ENCODE measurements around the gene NCK2. TPM values are rescaled to one million over a fixed set of nuclear protein-coding genes. Genes with fewer than 3 reads are reported as not detected.

The NCK2 gene
- total RNA-seq, 2 donors from 2014 or later, result 36.6 to 42.8 TPM

DNA sequence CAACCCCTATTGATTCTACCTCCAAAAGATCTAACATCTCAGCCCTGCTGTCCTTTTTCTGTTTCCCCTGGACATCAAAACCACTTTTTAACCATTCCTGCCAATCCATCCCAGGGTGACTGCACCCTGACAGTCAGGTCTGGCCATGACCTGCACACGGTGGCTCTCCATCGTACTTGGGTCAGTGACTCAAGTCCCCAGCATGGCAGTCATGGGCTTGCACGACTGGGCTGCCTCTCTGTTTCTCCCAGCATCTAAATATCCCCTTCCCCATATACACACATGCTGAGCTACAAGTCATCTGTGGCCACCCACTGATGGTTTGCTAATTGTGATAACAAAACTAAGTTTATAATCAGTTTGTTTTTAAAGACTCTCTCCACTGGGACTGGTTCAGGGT, 6.6 kb downstream of the NCK2 start:
- no peak overlapping the region for H3K4me3 ChIP-seq
- H3K27ac ChIP-seq, result no peak overlapping the region
- peaks cover 78% of the 10 kb centered on the region for H3K4me1 ChIP-seq
- H3K9me3 ChIP-seq, result no peaks in the 10 kb centered on the region
- intact Hi-C loops (cut with DNase I), result no loop called here
- H3K36me3 ChIP-seq (replicated peaks in 1 of 2; ENCODE audit: insufficient read depth in 1 of 2, low read depth in 2 of 2), result no peaks in the 10 kb centered on the region
- H3K27me3 ChIP-seq, result no peaks in the 10 kb centered on the region
- TF ChIP-seq, protein P1, sequence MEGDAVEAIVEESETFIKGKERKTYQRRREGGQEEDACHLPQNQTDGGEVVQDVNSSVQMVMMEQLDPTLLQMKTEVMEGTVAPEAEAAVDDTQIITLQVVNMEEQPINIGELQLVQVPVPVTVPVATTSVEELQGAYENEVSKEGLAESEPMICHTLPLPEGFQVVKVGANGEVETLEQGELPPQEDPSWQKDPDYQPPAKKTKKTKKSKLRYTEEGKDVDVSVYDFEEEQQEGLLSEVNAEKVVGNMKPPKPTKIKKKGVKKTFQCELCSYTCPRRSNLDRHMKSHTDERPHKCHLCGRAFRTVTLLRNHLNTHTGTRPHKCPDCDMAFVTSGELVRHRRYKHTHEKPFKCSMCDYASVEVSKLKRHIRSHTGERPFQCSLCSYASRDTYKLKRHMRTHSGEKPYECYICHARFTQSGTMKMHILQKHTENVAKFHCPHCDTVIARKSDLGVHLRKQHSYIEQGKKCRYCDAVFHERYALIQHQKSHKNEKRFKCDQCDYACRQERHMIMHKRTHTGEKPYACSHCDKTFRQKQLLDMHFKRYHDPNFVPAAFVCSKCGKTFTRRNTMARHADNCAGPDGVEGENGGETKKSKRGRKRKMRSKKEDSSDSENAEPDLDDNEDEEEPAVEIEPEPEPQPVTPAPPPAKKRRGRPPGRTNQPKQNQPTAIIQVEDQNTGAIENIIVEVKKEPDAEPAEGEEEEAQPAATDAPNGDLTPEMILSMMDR (IDR thresholded peaks at IDR 0.05), result no peak
- no peak for TF ChIP-seq POLR2A (IDR thresholded peaks at IDR 0.05)
- ATAC-seq, result no peak
- WGBS, 2 donors, result 69 to 92% methylated on average over 3 of the region's 3 CpGs
- no peak for DNase-seq

DNA sequence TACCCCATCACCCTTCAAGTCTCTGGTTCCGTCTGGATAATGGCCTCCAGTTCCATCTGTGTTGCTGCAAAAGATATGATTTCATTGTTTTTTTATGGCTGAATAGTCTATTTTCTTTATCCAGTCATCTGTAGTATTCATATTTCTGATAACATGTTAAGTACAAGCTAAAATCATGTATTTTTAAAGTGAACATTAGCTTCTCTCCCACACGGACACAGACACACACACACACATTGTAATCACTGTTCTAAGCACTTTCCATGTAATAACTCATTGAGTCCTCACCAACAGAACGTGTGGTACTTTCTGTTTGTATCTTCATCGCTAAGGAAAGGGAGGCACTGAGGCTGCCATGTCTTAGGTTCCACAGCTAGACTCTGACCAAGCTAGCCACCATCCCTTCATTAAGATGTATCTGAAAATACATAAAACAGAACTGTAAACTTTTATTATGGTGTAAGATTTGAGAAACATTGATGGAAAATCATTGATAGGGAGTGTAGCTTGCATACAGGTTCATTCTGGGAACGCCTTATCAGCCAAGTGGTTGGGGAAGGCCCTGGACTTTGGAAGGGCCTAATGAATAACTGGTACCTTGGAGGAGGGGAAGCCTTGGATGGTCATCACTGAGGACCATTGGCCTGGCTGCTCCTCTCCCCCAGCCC, 8.1 kb downstream of the NCK2 start:
- WGBS, 2 donors, result 78 to 82% methylated on average over 5 of the region's 5 CpGs
- H3K36me3 ChIP-seq (replicated peaks in 1 of 2; ENCODE audit: insufficient read depth in 1 of 2, low read depth in 2 of 2), result no peaks in the 10 kb centered on the region
- DNase-seq (no peak), ATAC-seq (no peak)
- TF ChIP-seq POLR2A (IDR thresholded peaks at IDR 0.05), result no peak
- TF ChIP-seq, protein P1 (IDR thresholded peaks at IDR 0.05), result no peak
- no peak overlapping the region for H3K4me3 ChIP-seq
- H3K27ac ChIP-seq, result no peak overlapping the region
- no peaks in the 10 kb centered on the region for H3K9me3 ChIP-seq
- intact Hi-C loops (cut with DNase I), result no loop called here
- H3K27me3 ChIP-seq, result no peaks in the 10 kb centered on the region
- peaks cover 74% of the 10 kb centered on the region for H3K4me1 ChIP-seq

DNA sequence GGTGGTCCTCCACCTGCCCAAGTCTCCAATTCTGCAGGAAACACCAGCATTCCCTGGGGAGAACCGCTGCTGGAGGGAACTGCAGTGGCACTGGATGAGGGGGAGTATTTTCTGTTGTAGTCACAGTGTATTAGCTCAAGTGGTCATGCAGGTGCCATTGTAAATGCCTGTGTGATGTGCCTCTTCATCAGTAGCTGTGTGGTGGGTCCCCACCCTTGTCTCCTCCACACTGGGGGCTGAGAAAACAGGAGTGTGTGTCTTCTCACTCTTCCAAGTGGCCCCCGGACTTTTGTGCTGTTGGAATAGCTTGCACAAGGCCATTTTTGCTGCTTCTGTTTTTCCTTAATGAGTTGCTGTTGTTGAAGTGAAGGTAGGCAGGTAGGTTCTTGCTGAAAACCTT, 8.7 kb downstream of the NCK2 start:
- WGBS, 2 donors, result 68 to 88% methylated on average over 2 of the region's 2 CpGs
- intact Hi-C loops (cut with DNase I), result no loop called here
- no peak for TF ChIP-seq POLR2A (IDR thresholded peaks at IDR 0.05)
- TF ChIP-seq, protein P1 (IDR thresholded peaks at IDR 0.05), result no peak
- Histone ChIP-seq H3K27me3 (no peaks in the 10 kb centered on the region), H3K9me3 (no peaks in the 10 kb centered on the region), H3K4me1 (peaks cover 73% of the 10 kb centered on the region), H3K4me3 (no peak overlapping the region), H3K27ac (no peak overlapping the region), H3K36me3 (replicated peaks in 1 of 2; ENCODE audit: insufficient read depth in 1 of 2, low read depth in 2 of 2) (no peaks in the 10 kb centered on the region)
- no peak for DNase-seq
- no peak for ATAC-seq

DNA sequence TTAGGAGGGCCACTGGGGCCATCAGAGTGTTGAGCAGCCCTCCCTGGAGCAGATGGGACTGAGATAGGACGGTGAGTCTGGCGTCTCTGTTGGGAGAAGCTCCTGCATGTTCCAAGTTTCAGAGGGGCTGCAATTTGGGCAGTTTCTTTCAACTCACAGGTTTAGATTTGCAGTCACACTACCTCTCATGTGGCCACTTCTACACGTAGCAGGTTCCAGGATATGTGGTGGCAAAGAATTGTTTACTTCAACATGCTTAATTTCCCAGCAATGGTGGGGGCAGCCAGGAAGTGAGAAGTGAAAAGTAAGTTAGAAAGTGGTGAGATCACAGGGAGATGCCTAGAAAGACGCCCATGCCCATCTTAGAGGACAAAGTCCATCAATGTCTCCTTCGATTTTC, 9.3 kb downstream of the NCK2 start:
- no peak for ATAC-seq
- no peak overlapping the region for H3K4me3 ChIP-seq
- intact Hi-C loops (cut with DNase I), result no loop called here
- DNase-seq, result no peak
- WGBS, 2 donors, result 55 to 62% methylated on average over 5 of the region's 5 CpGs
- no peaks in the 10 kb centered on the region for H3K36me3 ChIP-seq (replicated peaks in 1 of 2; ENCODE audit: insufficient read depth in 1 of 2, low read depth in 2 of 2)
- H3K27me3 ChIP-seq, result no peaks in the 10 kb centered on the region
- peaks cover 67% of the 10 kb centered on the region for H3K4me1 ChIP-seq
- no peaks in the 10 kb centered on the region for H3K9me3 ChIP-seq
- H3K27ac ChIP-seq, result peak overlapping the region in 1 of 4 donors; percentile 42
- TF ChIP-seq, protein P1 (IDR thresholded peaks at IDR 0.05), result no peak
- no peak for TF ChIP-seq POLR2A (IDR thresholded peaks at IDR 0.05)

DNA sequence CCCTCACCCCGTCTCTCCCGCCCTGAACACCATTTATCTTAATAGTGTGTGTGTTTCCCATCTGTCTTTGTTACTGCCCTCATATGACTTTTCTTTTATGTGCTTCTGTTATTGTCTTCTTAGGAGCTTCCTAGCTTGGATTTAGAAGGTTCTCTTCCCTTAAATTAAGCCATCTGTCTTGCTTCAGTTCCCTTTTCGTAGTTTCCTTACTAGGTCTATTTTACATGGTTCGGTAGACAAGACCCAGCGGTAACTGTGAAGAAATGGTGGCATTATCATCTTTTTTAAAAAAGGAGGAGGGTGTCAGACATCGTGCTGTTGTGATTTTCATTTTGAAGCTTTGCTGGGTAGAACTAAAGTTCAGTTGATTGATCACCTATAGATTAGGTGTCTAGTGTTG, 10.3 kb downstream of the NCK2 start:
- H3K36me3 ChIP-seq (replicated peaks in 1 of 2; ENCODE audit: insufficient read depth in 1 of 2, low read depth in 2 of 2), result no peaks in the 10 kb centered on the region
- peaks cover 57% of the 10 kb centered on the region for H3K4me1 ChIP-seq
- WGBS, 2 donors, result 74 to 86% methylated on average over 6 of the region's 6 CpGs
- H3K4me3 ChIP-seq, result no peak overlapping the region
- no peaks in the 10 kb centered on the region for H3K9me3 ChIP-seq
- DNase-seq, result no peak
- TF ChIP-seq, protein P1 (IDR thresholded peaks at IDR 0.05), result no peak
- no peak for TF ChIP-seq POLR2A (IDR thresholded peaks at IDR 0.05)
- no peak overlapping the region for H3K27ac ChIP-seq
- no peak for ATAC-seq
- intact Hi-C loops (cut with DNase I), result no loop called here
- no peaks in the 10 kb centered on the region for H3K27me3 ChIP-seq

All from body of pancreas (tissue), 4 donors.